ENCODE data around the gene HYDIN. TPM values are rescaled to one million over a fixed set of nuclear protein-coding genes. Genes with fewer than 3 reads are reported as not detected.

HYDIN gene
- total RNA-seq, 1 experiment from 2014 or later = 0.35 TPM

DNA sequence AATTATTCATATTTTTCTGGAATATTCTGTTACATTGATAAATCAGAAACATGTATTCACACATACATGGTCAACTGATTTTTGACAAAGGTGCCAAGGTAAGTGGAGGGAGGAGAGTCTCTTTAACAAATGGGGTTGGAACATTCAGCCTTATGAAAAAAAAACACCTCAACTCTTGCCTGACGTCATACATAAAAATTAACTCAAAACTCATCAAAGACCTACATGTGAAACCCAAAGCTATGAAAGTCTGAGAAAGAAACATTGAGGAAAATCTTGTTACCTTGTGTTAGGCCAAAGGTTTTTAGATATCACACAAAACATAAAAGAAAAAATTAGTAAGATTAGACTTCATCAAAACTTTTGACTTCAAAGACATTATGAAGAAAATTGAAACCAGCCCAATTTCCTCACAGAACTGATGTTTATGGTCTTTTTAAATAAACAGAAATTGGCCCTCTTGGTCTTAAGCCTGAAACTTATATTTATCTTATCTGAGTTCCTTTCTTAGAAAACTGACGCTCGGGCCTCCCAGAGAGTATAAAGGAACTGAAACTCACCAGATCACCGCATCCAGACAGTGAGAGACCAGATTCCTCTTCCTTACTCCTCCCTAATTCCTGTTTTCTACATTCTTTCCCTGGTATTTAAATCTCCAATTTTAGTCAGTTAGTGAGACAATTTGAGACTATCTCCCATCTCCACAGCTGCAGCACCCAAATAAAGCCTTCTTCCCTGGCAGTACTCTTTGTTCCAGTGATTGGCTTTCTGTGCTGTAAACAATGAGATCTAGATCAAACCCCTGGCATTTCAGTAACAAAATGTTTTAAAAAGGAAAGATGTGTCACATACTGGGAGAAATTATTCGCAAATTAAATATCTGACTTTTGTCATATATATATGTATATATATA is 4.0 kb downstream of the HYDIN start:
- H3K27ac Mint-ChIP-seq (ENCODE audit: low read depth, unreplicated experiment) = no peak overlapping the region
- ChIA-PET POLR2A (no interaction called here), CTCF (no interaction called here)
- H3K4me1 Mint-ChIP-seq (ENCODE audit: insufficient read depth, unreplicated experiment) = no peaks in the 10 kb centered on the region
- H3K4me3 Mint-ChIP-seq (ENCODE audit: unreplicated experiment) = no peak overlapping the region
- BruUV-seq (replicated peaks) = no TSS peak
- peaks cover 14% of the 10 kb centered on the region for H3K9me3 Mint-ChIP-seq (ENCODE audit: unreplicated experiment)
- H3K27me3 Mint-ChIP-seq (ENCODE audit: insufficient read depth, unreplicated experiment) = peaks cover 10% of the 10 kb centered on the region
- DNase-seq (ENCODE audit: unreplicated experiment) = no peak
- TF ChIP-seq, protein P1, sequence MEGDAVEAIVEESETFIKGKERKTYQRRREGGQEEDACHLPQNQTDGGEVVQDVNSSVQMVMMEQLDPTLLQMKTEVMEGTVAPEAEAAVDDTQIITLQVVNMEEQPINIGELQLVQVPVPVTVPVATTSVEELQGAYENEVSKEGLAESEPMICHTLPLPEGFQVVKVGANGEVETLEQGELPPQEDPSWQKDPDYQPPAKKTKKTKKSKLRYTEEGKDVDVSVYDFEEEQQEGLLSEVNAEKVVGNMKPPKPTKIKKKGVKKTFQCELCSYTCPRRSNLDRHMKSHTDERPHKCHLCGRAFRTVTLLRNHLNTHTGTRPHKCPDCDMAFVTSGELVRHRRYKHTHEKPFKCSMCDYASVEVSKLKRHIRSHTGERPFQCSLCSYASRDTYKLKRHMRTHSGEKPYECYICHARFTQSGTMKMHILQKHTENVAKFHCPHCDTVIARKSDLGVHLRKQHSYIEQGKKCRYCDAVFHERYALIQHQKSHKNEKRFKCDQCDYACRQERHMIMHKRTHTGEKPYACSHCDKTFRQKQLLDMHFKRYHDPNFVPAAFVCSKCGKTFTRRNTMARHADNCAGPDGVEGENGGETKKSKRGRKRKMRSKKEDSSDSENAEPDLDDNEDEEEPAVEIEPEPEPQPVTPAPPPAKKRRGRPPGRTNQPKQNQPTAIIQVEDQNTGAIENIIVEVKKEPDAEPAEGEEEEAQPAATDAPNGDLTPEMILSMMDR (IDR thresholded peaks at IDR 0.05; ENCODE audit: unreplicated experiment) = no peak
- no peaks in the 10 kb centered on the region for H3K36me3 Mint-ChIP-seq (ENCODE audit: insufficient read depth, unreplicated experiment)
- intact Hi-C loops (cut with micrococcal nuclease) = no loop called here

GRCh38 chr16:71225145-71225544 is 5.4 kb downstream of the HYDIN start:
- no TSS peak for BruUV-seq (replicated peaks)
- Mint-ChIP-seq H3K27ac (ENCODE audit: low read depth, unreplicated experiment) (no peak overlapping the region), H3K4me3 (ENCODE audit: unreplicated experiment) (no peak overlapping the region), H3K36me3 (ENCODE audit: insufficient read depth, unreplicated experiment) (no peaks in the 10 kb centered on the region), H3K27me3 (ENCODE audit: insufficient read depth, unreplicated experiment) (no peaks in the 10 kb centered on the region), H3K9me3 (ENCODE audit: unreplicated experiment) (peaks cover 14% of the 10 kb centered on the region), H3K4me1 (ENCODE audit: insufficient read depth, unreplicated experiment) (no peaks in the 10 kb centered on the region)
- intact Hi-C loops (cut with micrococcal nuclease) = no loop called here
- no peak for DNase-seq (ENCODE audit: unreplicated experiment)
- TF ChIP-seq, protein P1 (IDR thresholded peaks at IDR 0.05; ENCODE audit: unreplicated experiment) = no peak
- ChIA-PET CTCF (no interaction called here), POLR2A (no interaction called here)

GRCh38 chr16:71218306-71218963 is 12.1 kb downstream of the HYDIN start:
- ChIA-PET POLR2A (no interaction called here), CTCF (interaction anchor here (1.5 kb wide), 1 partner anchor 94 kb away, joined by 3 read pairs; no protein-coding TSS in a partner anchor)
- no TSS peak for BruUV-seq (replicated peaks)
- H3K4me1 Mint-ChIP-seq (ENCODE audit: insufficient read depth, unreplicated experiment) = no peaks in the 10 kb centered on the region
- no peak overlapping the region for H3K4me3 Mint-ChIP-seq (ENCODE audit: unreplicated experiment)
- DNase-seq (ENCODE audit: unreplicated experiment) = no peak
- H3K36me3 Mint-ChIP-seq (ENCODE audit: insufficient read depth, unreplicated experiment) = no peaks in the 10 kb centered on the region
- TF ChIP-seq, protein P1 (IDR thresholded peaks at IDR 0.05; ENCODE audit: unreplicated experiment) = no peak
- intact Hi-C loops (cut with micrococcal nuclease) = no loop called here
- peaks cover 27% of the 10 kb centered on the region for H3K27me3 Mint-ChIP-seq (ENCODE audit: insufficient read depth, unreplicated experiment)
- H3K27ac Mint-ChIP-seq (ENCODE audit: low read depth, unreplicated experiment) = no peak overlapping the region
- no peaks in the 10 kb centered on the region for H3K9me3 Mint-ChIP-seq (ENCODE audit: unreplicated experiment)

DNA sequence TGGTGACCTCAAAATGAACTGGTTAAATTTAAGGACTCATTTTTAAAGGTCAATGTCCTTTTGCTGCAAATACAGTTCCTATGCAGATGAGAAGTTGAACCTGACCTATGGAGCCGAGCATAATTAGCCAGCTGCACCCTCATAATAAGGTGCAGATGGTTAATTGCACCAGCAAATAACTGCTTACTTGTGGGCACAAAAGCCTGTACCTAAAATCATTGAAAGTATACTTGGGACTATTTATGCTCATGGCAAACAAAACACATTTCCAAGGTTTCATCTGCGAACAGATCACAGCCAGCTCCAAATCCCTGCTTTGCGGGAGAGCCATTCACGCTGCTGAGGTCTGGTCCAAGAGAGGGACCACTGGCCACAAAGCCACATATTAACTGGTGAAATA is 13.0 kb downstream of the HYDIN start:
- intact Hi-C loops (cut with micrococcal nuclease) = no loop called here
- no peaks in the 10 kb centered on the region for H3K36me3 Mint-ChIP-seq (ENCODE audit: insufficient read depth, unreplicated experiment)
- POLR2A ChIA-PET = no interaction called here
- no peak overlapping the region for H3K4me3 Mint-ChIP-seq (ENCODE audit: unreplicated experiment)
- H3K27ac Mint-ChIP-seq (ENCODE audit: low read depth, unreplicated experiment) = no peak overlapping the region
- peaks cover 36% of the 10 kb centered on the region for H3K27me3 Mint-ChIP-seq (ENCODE audit: insufficient read depth, unreplicated experiment)
- CTCF ChIA-PET = interaction anchor here (0.5 to 1.5 kb wide), 2 partner anchors 94 to 495 kb away, joined by 3 read pairs; no protein-coding TSS in a partner anchor
- no TSS peak for BruUV-seq (replicated peaks)
- TF ChIP-seq, protein P1 (IDR thresholded peaks at IDR 0.05; ENCODE audit: unreplicated experiment) = no peak
- no peak for DNase-seq (ENCODE audit: unreplicated experiment)
- no peaks in the 10 kb centered on the region for H3K4me1 Mint-ChIP-seq (ENCODE audit: insufficient read depth, unreplicated experiment)
- no peaks in the 10 kb centered on the region for H3K9me3 Mint-ChIP-seq (ENCODE audit: unreplicated experiment)
